ENCODE data around the gene RAB4A.

DNA sequence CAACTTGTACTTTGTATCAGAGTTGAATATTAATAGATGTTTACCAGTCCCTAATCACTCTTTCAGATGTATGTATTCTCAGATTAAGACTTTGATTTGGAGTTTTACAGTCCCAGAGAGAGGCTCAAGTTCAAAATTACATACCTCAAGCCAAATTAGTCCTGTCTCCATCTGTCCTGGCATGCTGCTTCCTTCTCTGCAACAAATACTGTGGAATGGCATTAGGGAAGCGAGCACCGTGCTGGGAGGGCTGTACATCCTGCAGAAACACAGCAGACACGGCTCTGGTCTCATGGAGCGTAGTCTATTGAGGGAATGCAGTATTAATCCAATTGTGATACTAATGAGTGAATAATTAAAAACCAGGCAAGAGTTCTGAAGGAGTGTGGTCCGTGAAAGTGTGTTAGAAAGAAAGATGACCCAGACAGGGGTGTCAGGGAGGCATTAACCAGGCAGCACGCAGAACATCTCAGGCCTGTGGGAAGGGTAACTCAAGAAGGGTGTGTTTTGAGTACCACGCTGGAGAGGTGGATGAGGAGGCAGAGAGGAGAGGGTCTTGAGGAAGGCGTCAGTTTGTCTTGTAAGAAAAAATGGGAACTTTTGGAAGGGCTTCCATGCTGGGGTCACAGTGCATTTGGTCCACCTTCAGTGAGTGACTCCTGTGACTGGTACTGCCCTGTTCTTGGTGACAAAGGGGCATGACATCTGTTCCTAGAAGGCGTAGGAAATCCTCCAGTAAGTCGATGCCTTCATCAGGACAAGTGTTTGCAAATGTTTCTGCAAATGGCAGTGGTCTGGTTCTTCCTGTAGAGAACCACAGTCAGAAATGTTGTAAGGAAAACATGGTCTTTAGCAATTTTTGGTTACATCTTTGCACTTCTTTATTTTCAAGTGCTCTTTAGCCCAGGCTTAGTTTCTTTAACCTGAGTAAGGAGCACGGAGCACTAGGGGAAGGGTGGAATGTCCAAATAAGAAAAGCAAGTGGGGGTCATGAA is 1.6 kb downstream of the RAB4A start:
- TF ChIP-seq, protein P1, sequence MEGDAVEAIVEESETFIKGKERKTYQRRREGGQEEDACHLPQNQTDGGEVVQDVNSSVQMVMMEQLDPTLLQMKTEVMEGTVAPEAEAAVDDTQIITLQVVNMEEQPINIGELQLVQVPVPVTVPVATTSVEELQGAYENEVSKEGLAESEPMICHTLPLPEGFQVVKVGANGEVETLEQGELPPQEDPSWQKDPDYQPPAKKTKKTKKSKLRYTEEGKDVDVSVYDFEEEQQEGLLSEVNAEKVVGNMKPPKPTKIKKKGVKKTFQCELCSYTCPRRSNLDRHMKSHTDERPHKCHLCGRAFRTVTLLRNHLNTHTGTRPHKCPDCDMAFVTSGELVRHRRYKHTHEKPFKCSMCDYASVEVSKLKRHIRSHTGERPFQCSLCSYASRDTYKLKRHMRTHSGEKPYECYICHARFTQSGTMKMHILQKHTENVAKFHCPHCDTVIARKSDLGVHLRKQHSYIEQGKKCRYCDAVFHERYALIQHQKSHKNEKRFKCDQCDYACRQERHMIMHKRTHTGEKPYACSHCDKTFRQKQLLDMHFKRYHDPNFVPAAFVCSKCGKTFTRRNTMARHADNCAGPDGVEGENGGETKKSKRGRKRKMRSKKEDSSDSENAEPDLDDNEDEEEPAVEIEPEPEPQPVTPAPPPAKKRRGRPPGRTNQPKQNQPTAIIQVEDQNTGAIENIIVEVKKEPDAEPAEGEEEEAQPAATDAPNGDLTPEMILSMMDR (IDR thresholded peaks at IDR 0.05): no peak
- no peak for TF ChIP-seq POLR2A (IDR thresholded peaks at IDR 0.05)
